Neural crest cell (in vitro differentiated cells): Measurements from ENCODE around the gene TMCC2. TPM values are rescaled to one million over a fixed set of nuclear protein-coding genes. Genes with fewer than 3 reads are reported as not detected.

Experiments
- DNase-seq: peaks from one replicate; pipeline ENCODE4 v3.0.0; 2021; ENCODE audit warnings: low read depth, mixed read lengths, low spot score
- H3K27ac Mint-ChIP-seq: one replicate; pipeline ENCODE4 v1.8.0; 2021; ENCODE audit warnings: mild to moderate bottlenecking, mixed read lengths; ENCODE audit not compliant: unreplicated experiment
- H3K27me3 Mint-ChIP-seq: 2 replicates; pipeline ENCODE4 v1.8.0; 2021; ENCODE audit warnings: low read depth, mild to moderate bottlenecking, mixed read lengths
- H3K36me3 Mint-ChIP-seq: 2 replicates; pipeline ENCODE4 v1.8.0; 2021; ENCODE audit warnings: low read depth, mild to moderate bottlenecking, mixed read lengths
- H3K4me1 Mint-ChIP-seq: 2 replicates; pipeline ENCODE4 v1.8.0; 2021; ENCODE audit warnings: mixed read lengths
- H3K4me3 Mint-ChIP-seq: one replicate; pipeline ENCODE4 v1.8.0; 2021; ENCODE audit warnings: mild to moderate bottlenecking, mixed read lengths
- H3K9me3 Mint-ChIP-seq: 2 replicates; pipeline ENCODE4 v1.8.0; 2021; ENCODE audit warnings: mixed read lengths
- CTCF ChIP-seq: fragments of 200-600 bp; sonication (generic); conservative IDR thresholded peaks from 2 replicates; pipeline ENCODE4 v1.5.0; 2021; ENCODE audit warnings: antibody characterized with exemption, mild to moderate bottlenecking
- total RNA-seq: library from RNA; stranded (reverse); gene quantifications from 2 replicates; pipeline ENCODE4 v1.2.1, GENCODE V29; 2021

Gene TMCC2
- total RNA-seq, 1 donor from 2014 or later = 16.1 TPM

GRCh38 chr1:205224736-205225135 lies 3.0 kb upstream of the TMCC2 start:
- TF ChIP-seq CTCF = no peak
- Mint-ChIP-seq H3K27me3 (peaks cover 28% of the 10 kb centered on the region), H3K36me3 (no peaks in the 10 kb centered on the region), H3K4me1 (peaks cover 27% of the 10 kb centered on the region), H3K27ac (no peak overlapping the region), H3K9me3 (no peaks in the 10 kb centered on the region), H3K4me3 (no peak overlapping the region)
- no peak for DNase-seq

GRCh38 chr1:205225901-205226765 lies 1.6 kb upstream of the TMCC2 start:
- no peaks in the 10 kb centered on the region for H3K9me3 Mint-ChIP-seq
- no peaks in the 10 kb centered on the region for H3K36me3 Mint-ChIP-seq
- peaks cover 33% of the 10 kb centered on the region for H3K4me1 Mint-ChIP-seq
- peak overlapping the region; percentile 91 for H3K4me3 Mint-ChIP-seq
- DNase-seq = no peak
- H3K27me3 Mint-ChIP-seq = peaks cover 30% of the 10 kb centered on the region
- TF ChIP-seq CTCF = no peak
- no peak overlapping the region for H3K27ac Mint-ChIP-seq

- Mint-ChIP-seq H3K4me1 (peaks cover 33% of the 10 kb centered on the region), H3K4me3 (peak overlapping the region; percentile 91), H3K27me3 (peaks cover 30% of the 10 kb centered on the region), H3K27ac (no peak overlapping the region), H3K36me3 (no peaks in the 10 kb centered on the region), H3K9me3 (no peaks in the 10 kb centered on the region)
- no peak for DNase-seq
- TF ChIP-seq CTCF = no peak
Measured at GRCh38 chr1:205226868-205227583, 720 bp upstream of the TMCC2 start.

- TF ChIP-seq CTCF = no peak
- Mint-ChIP-seq H3K9me3 (no peaks in the 10 kb centered on the region), H3K27ac (no peak overlapping the region), H3K4me3 (peak overlapping the region; percentile 96), H3K27me3 (peaks cover 30% of the 10 kb centered on the region), H3K36me3 (no peaks in the 10 kb centered on the region), H3K4me1 (peaks cover 33% of the 10 kb centered on the region)
- DNase-seq = no peak
Measured at GRCh38 chr1:205228093-205228521, 361 bp downstream of the TMCC2 start.

- no peak overlapping the region for H3K27ac Mint-ChIP-seq
- H3K36me3 Mint-ChIP-seq = no peaks in the 10 kb centered on the region
- peak overlapping the region; percentile 96 for H3K4me3 Mint-ChIP-seq
- peaks cover 28% of the 10 kb centered on the region for H3K27me3 Mint-ChIP-seq
- H3K9me3 Mint-ChIP-seq = no peaks in the 10 kb centered on the region
- peaks cover 33% of the 10 kb centered on the region for H3K4me1 Mint-ChIP-seq
- DNase-seq = no peak
- peak; percentile 35 for TF ChIP-seq CTCF
Measured at GRCh38 chr1:205229399-205229871, 1.7 kb downstream of the TMCC2 start.
